ENCODE measurements around the gene KRTAP12-2.

Gene KRTAP12-2

DNA sequence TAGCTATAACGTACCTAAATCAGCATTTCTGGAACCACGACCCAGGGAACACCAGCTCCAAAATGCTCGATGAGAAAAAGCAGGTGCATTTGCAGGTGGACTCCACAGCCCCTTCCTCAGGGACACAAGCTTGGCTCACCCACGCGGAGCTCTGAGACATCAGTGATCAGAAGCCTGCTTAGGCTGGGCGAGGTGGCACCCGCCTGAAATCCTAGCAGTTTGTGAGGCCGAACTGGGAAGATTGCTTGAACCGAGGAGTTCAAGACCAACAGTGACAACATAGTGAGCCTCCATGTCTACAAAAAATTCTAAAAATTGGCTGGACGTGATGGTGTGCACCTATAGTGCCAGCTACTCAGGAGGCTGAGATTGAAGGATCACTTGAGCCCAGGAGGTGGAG is 47.1 kb upstream of the KRTAP12-2 start:
- H3K4me3 ChIP-seq (ENCODE audit: low read depth, low read length) = no peak overlapping the region
- no peaks in the 10 kb centered on the region for H3K36me3 ChIP-seq (ENCODE audit: control insufficient read depth in 2 of 2, insufficient read depth in 1 of 2, low read length in 2 of 2)
- POLR2A ChIA-PET = no interaction called here
- no peaks in the 10 kb centered on the region for H3K9me3 ChIP-seq (ENCODE audit: control insufficient read depth, insufficient read depth, low read depth, low read length)
- peaks cover 6% of the 10 kb centered on the region; the same call in 1 of the 2 replicates for H3K4me1 ChIP-seq (ENCODE audit: control insufficient read depth, insufficient read depth, low read length)
- no peak for TF ChIP-seq SCRT1 (tag by site-specific recombination; IDR thresholded peaks at IDR 0.05; ENCODE audit: borderline replicate concordance)
- TF ChIP-seq PRDM6 (tag by site-specific recombination; IDR thresholded peaks at IDR 0.05) = no peak
- no peak for TF ChIP-seq ZNF76 (tag by site-specific recombination; IDR thresholded peaks at IDR 0.05; ENCODE audit: borderline replicate concordance, low read depth)
- TF ChIP-seq ZNF184 (tag by site-specific recombination; IDR thresholded peaks at IDR 0.05) = no peak
- TF ChIP-seq, protein P1, sequence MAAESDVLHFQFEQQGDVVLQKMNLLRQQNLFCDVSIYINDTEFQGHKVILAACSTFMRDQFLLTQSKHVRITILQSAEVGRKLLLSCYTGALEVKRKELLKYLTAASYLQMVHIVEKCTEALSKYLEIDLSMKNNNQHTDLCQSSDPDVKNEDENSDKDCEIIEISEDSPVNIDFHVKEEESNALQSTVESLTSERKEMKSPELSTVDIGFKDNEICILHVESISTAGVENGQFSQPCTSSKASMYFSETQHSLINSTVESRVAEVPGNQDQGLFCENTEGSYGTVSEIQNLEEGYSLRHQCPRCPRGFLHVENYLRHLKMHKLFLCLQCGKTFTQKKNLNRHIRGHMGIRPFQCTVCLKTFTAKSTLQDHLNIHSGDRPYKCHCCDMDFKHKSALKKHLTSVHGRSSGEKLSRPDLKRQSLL (tag by site-specific recombination; IDR thresholded peaks at IDR 0.05) = no peak
- no peak for TF ChIP-seq KLF9 (tag by site-specific recombination; IDR thresholded peaks at IDR 0.05; ENCODE audit: low read depth)
- TF ChIP-seq ZFP69B (tag by site-specific recombination; IDR thresholded peaks at IDR 0.05) = no peak
- TF ChIP-seq ZNF292 (tag by site-specific recombination; IDR thresholded peaks at IDR 0.05; ENCODE audit: borderline replicate concordance, low read depth) = no peak
- no peak for TF ChIP-seq PRDM1 (tag by site-specific recombination; IDR thresholded peaks at IDR 0.05)
- no peak for TF ChIP-seq ZNF768 (tag by site-specific recombination; IDR thresholded peaks at IDR 0.05)
- no peak overlapping the region for H3K27ac ChIP-seq (ENCODE audit: extremely low read depth, low read depth, low read length)
- CTCF ChIA-PET = interaction anchor here (0.6 to 0.9 kb wide), 2 partner anchors 9 to 17 kb away, joined by 3 read pairs; partner anchors contain the start of gene KRTAP10-12

GRCh38 chr21:44713130-44713529 is 46.4 kb upstream of the KRTAP12-2 start:
- no peak for TF ChIP-seq KLF10 (tag by site-specific recombination; IDR thresholded peaks at IDR 0.05)
- TF ChIP-seq, protein P2, sequence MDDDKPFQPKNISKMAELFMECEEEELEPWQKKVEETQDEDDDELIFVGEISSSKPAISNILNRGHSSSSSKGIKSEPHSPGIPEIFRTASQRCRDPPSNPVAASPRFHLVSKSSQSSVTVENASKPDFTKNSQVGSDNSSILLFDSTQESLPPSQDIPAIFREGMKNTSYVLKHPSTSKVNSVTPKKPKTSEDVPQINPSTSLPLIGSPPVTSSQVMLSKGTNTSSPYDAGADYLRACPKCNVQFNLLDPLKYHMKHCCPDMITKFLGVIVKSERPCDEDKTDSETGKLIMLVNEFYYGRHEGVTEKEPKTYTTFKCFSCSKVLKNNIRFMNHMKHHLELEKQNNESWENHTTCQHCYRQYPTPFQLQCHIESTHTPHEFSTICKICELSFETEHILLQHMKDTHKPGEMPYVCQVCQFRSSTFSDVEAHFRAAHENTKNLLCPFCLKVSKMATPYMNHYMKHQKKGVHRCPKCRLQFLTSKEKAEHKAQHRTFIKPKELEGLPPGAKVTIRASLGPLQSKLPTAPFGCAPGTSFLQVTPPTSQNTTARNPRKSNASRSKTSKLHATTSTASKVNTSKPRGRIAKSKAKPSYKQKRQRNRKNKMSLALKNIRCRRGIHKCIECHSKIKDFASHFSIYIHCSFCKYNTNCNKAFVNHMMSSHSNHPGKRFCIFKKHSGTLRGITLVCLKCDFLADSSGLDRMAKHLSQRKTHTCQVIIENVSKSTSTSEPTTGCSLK (tag by site-specific recombination; IDR thresholded peaks at IDR 0.05) = no peak
- no peak for TF ChIP-seq ZBTB20 (tag by site-specific recombination; IDR thresholded peaks at IDR 0.05)
- TF ChIP-seq ZFP69B (tag by site-specific recombination; IDR thresholded peaks at IDR 0.05) = no peak
- TF ChIP-seq ZNF670 (tag by site-specific recombination; IDR thresholded peaks at IDR 0.05; ENCODE audit: low read depth) = no peak
- TF ChIP-seq ZNF391 (tag by site-specific recombination; IDR thresholded peaks at IDR 0.05; ENCODE audit: borderline replicate concordance, low read depth) = no peak
- TF ChIP-seq ZNF514 (tag by site-specific recombination; IDR thresholded peaks at IDR 0.05) = no peak
- TF ChIP-seq ZNF37A (tag by site-specific recombination; IDR thresholded peaks at IDR 0.05) = no peak
- TF ChIP-seq, protein P3, sequence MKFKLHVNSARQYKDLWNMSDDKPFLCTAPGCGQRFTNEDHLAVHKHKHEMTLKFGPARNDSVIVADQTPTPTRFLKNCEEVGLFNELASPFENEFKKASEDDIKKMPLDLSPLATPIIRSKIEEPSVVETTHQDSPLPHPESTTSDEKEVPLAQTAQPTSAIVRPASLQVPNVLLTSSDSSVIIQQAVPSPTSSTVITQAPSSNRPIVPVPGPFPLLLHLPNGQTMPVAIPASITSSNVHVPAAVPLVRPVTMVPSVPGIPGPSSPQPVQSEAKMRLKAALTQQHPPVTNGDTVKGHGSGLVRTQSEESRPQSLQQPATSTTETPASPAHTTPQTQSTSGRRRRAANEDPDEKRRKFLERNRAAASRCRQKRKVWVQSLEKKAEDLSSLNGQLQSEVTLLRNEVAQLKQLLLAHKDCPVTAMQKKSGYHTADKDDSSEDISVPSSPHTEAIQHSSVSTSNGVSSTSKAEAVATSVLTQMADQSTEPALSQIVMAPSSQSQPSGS (tag by site-specific recombination; IDR thresholded peaks at IDR 0.05; ENCODE audit: low read depth) = no peak
- no peak for TF ChIP-seq TRIM28 (IDR thresholded peaks at IDR 0.05; ENCODE audit: borderline replicate concordance, low read length)
- no peak for TF ChIP-seq ZNF677 (tag by site-specific recombination; IDR thresholded peaks at IDR 0.05)
- TF ChIP-seq HOXC10 (CRISPR knock-in tag; IDR thresholded peaks at IDR 0.05) = no peak
- TF ChIP-seq ZNF664 (tag by site-specific recombination; IDR thresholded peaks at IDR 0.05) = no peak
- TF ChIP-seq, protein P4, sequence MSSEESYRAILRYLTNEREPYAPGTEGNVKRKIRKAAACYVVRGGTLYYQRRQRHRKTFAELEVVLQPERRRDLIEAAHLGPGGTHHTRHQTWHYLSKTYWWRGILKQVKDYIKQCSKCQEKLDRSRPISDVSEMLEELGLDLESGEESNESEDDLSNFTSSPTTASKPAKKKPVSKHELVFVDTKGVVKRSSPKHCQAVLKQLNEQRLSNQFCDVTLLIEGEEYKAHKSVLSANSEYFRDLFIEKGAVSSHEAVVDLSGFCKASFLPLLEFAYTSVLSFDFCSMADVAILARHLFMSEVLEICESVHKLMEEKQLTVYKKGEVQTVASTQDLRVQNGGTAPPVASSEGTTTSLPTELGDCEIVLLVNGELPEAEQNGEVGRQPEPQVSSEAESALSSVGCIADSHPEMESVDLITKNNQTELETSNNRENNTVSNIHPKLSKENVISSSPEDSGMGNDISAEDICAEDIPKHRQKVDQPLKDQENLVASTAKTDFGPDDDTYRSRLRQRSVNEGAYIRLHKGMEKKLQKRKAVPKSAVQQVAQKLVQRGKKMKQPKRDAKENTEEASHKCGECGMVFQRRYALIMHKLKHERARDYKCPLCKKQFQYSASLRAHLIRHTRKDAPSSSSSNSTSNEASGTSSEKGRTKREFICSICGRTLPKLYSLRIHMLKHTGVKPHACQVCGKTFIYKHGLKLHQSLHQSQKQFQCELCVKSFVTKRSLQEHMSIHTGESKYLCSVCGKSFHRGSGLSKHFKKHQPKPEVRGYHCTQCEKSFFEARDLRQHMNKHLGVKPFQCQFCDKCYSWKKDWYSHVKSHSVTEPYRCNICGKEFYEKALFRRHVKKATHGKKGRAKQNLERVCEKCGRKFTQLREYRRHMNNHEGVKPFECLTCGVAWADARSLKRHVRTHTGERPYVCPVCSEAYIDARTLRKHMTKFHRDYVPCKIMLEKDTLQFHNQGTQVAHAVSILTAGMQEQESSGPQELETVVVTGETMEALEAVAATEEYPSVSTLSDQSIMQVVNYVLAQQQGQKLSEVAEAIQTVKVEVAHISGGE (tag by site-specific recombination; conservative IDR thresholded peaks at IDR 0.05; ENCODE audit: low read depth) = no peak
- Histone ChIP-seq H3K4me1 (ENCODE audit: control insufficient read depth, insufficient read depth, low read length) (peaks cover 6% of the 10 kb centered on the region; the same call in 1 of the 2 replicates), H3K36me3 (ENCODE audit: control insufficient read depth in 2 of 2, insufficient read depth in 1 of 2, low read length in 2 of 2) (no peaks in the 10 kb centered on the region), H3K27ac (ENCODE audit: extremely low read depth, low read depth, low read length) (no peak overlapping the region), H3K9me3 (ENCODE audit: control insufficient read depth, insufficient read depth, low read depth, low read length) (no peaks in the 10 kb centered on the region), H3K4me3 (ENCODE audit: low read depth, low read length) (no peak overlapping the region)
- CTCF ChIA-PET = interaction anchor here (0.9 kb wide), 1 partner anchor 9 kb away, joined by 3 read pairs; no protein-coding TSS in a partner anchor
- POLR2A ChIA-PET = interaction anchor here (0.6 kb wide), 1 partner anchor 7 kb away, joined by 3 read pairs; no protein-coding TSS in a partner anchor
